H1 (cell line): ENCODE results near the gene ARHGEF4. TPM values are rescaled to one million over a fixed set of nuclear protein-coding genes. Genes with fewer than 3 reads are reported as not detected.

Experiments used
- CTCF ChIA-PET: fragments of 300-600 bp; sonication (Branson Sonifier 250); formaldehyde crosslinking; loops from one replicate; lab custom pipeline; 2021; ENCODE audit not compliant: partially characterized antibody; lab: Charles Lee
- POLR2A ChIA-PET: fragments of 300-600 bp; sonication (Branson Sonifier 250); formaldehyde crosslinking; loops from one replicate; lab custom pipeline; 2021; ENCODE audit warnings: inconsistent platforms; ENCODE audit not compliant: partially characterized antibody; lab: Charles Lee
- DNase-seq, 2 experiments: peaks; one replicate each; pipeline versions ENCODE4 v3.0.0 to v3.0.0-alpha.2; 2010 to 2022; ENCODE audit warnings: low spot score in 2 of 2, low read depth in 1 of 2, mixed read lengths in 1 of 2
- FAIRE-seq: peaks from 2 replicates; lab custom pipeline; 2011; peaks lifted over from hg19 to GRCh38; lab: Jason Lieb, UNC
- H2AFZ ChIP-seq: 2 replicates; pipeline ENCODE4 v1.8.1; 2012; ENCODE audit warnings: low read length, inconsistent platforms
- H2AK5ac ChIP-seq: 2 replicates; pipeline ENCODE4 v1.6.1; 2013; ENCODE audit warnings: low read depth, low read length
- H2BK120ac ChIP-seq: replicated peaks from 2 replicates; pipeline ENCODE3; 2013; ENCODE audit warnings: low read depth, low read length, inconsistent platforms
- H2BK12ac ChIP-seq: 2 replicates; pipeline ENCODE4 v1.6.1; 2013; ENCODE audit warnings: low read depth, low read length
- H2BK15ac ChIP-seq: 2 replicates; pipeline ENCODE4 v1.6.1; 2013; ENCODE audit warnings: low read length
- H2BK20ac ChIP-seq: 2 replicates; pipeline ENCODE4 v1.6.1; 2013; ENCODE audit warnings: low read length
- H2BK5ac ChIP-seq: 2 replicates; pipeline ENCODE4 v1.6.1; 2013; ENCODE audit warnings: low read depth, low read length
- H3K14ac ChIP-seq: 2 replicates; pipeline ENCODE4 v1.6.1; 2013; ENCODE audit warnings: inconsistent platforms; ENCODE audit not compliant: insufficient read length
- H3K18ac ChIP-seq: 2 replicates; pipeline ENCODE4 v1.6.1; 2013; ENCODE audit warnings: low read length; ENCODE audit errors: extremely low read depth
- H3K23ac ChIP-seq: 2 replicates; pipeline ENCODE4 v1.6.1; 2013; ENCODE audit warnings: inconsistent platforms; ENCODE audit not compliant: insufficient read length
- H3K23me2 ChIP-seq: 2 replicates; pipeline ENCODE4 v1.6.1; 2013; ENCODE audit warnings: low read depth, low read length
- H3K27ac ChIP-seq: 2 replicates; pipeline ENCODE4 v1.6.1; 2011; ENCODE audit warnings: low read depth, low read length, inconsistent platforms
- H3K27me3 ChIP-seq, 4 experiments: replicated peaks in 1 of 4; 1 replicate in 1 of 4; 2 replicates in 3 of 4; pipeline versions ENCODE4 v1.6.1 to v1.8.1; 2011 to 2013; ENCODE audit warnings: low read length in 3 of 4, mild to moderate bottlenecking in 3 of 4, inconsistent platforms in 2 of 4, mixed read lengths in 2 of 4, moderate library complexity in 1 of 4; ENCODE audit not compliant: control insufficient read depth in 3 of 4, insufficient read depth in 3 of 4; ENCODE audit errors: extremely low read depth in 1 of 4
- H3K36me3 ChIP-seq, 4 experiments: 2 replicates each; pipeline versions ENCODE4 v1.6.1 to v1.8.1; 2011 to 2013; ENCODE audit warnings: mild to moderate bottlenecking in 4 of 4, low read length in 3 of 4, moderate library complexity in 2 of 4, control low read depth in 1 of 4, inconsistent platforms in 1 of 4; ENCODE audit not compliant: insufficient read depth in 4 of 4, control insufficient read depth in 2 of 4
- H3K4ac ChIP-seq: replicated peaks from 2 replicates; pipeline ENCODE3; 2013; ENCODE audit warnings: low read length, low read depth, mixed read lengths, inconsistent platforms; ENCODE audit not compliant: insufficient read length
- H3K4me1 ChIP-seq, 4 experiments: replicated peaks in 1 of 4; 1 replicate in 1 of 4; 2 replicates in 3 of 4; pipeline versions ENCODE4 v1.6.1 to v1.8.1; 2011 to 2013; ENCODE audit warnings: low read length in 3 of 4, inconsistent platforms in 2 of 4, mixed read lengths in 1 of 4; ENCODE audit not compliant: insufficient read depth in 4 of 4, control insufficient read depth in 3 of 4
- H3K4me2 ChIP-seq, 2 experiments: 2 replicates each; pipeline versions ENCODE4 v1.6.1 to v1.8.1; 2011 to 2013; ENCODE audit warnings: low read depth in 2 of 2, low read length in 2 of 2, control low read depth in 1 of 2, inconsistent platforms in 1 of 2, mild to moderate bottlenecking in 1 of 2; ENCODE audit not compliant: insufficient read depth in 1 of 2
- H3K4me3 ChIP-seq, 4 experiments: fragments of 200-600, 300-600 bp in 1 of 4; sonication (generic), shearing (Covaris generic), sonication (Bioruptor Twin) in 1 of 4; 2 replicates each; pipeline versions ENCODE4 v1.5.1 to v1.8.1; 2011 to 2016; ENCODE audit warnings: low read length in 4 of 4, low read depth in 3 of 4, control low read depth in 2 of 4, inconsistent platforms in 2 of 4, mild to moderate bottlenecking in 2 of 4, mixed read lengths in 1 of 4, moderate library complexity in 1 of 4; ENCODE audit not compliant: insufficient read depth in 2 of 4; ENCODE audit errors: extremely low read depth in 1 of 4
- H3K56ac ChIP-seq: replicated peaks from 2 replicates; pipeline ENCODE3; 2013; ENCODE audit warnings: low read depth, mild to moderate bottlenecking, mixed read lengths, low read length, inconsistent platforms; ENCODE audit not compliant: insufficient read length
- H3K79me1 ChIP-seq: 2 replicates; pipeline ENCODE4 v1.6.1; 2013; ENCODE audit warnings: low read depth, low read length, control low read depth
- H3K79me2 ChIP-seq, 2 experiments: 2 replicates each; pipeline versions ENCODE4 v1.6.1 to v1.8.1; 2012 to 2013; ENCODE audit warnings: low read length in 2 of 2, mild to moderate bottlenecking in 2 of 2, inconsistent platforms in 1 of 2; ENCODE audit not compliant: insufficient read depth in 2 of 2, control insufficient read depth in 1 of 2
- H3K9ac ChIP-seq, 4 experiments: replicated peaks in 1 of 4; 1 replicate in 1 of 4; 2 replicates in 3 of 4; pipeline versions ENCODE4 v1.6.1 to v1.8.1; 2011 to 2013; ENCODE audit warnings: low read depth in 3 of 4, low read length in 3 of 4, control low read depth in 2 of 4, mild to moderate bottlenecking in 2 of 4, moderate library complexity in 2 of 4, inconsistent platforms in 1 of 4; ENCODE audit errors: extremely low read depth in 1 of 4
- H3K9me3 ChIP-seq, 2 experiments: 2 replicates each; pipeline versions ENCODE4 v1.6.1 to v1.8.1; 2012 to 2013; ENCODE audit warnings: mild to moderate bottlenecking in 2 of 2, moderate library complexity in 2 of 2, control low read depth in 1 of 2, inconsistent platforms in 1 of 2, low read depth in 1 of 2, low read length in 1 of 2, mixed read lengths in 1 of 2; ENCODE audit not compliant: insufficient read depth in 2 of 2
- H4K20me1 ChIP-seq, 2 experiments: replicated peaks in 1 of 2; 2 replicates each; pipeline versions ENCODE3 to v1.8.1; 2011 to 2013; ENCODE audit warnings: inconsistent platforms in 2 of 2, low read length in 2 of 2, mild to moderate bottlenecking in 1 of 2; ENCODE audit not compliant: insufficient read depth in 2 of 2, control insufficient read depth in 1 of 2
- H4K5ac ChIP-seq: 2 replicates; pipeline ENCODE4 v1.6.1; 2013; ENCODE audit warnings: low read length, low read depth, mixed read lengths, inconsistent platforms; ENCODE audit not compliant: insufficient read length
- H4K8ac ChIP-seq: 2 replicates; pipeline ENCODE4 v1.8.0; 2013; ENCODE audit warnings: mild to moderate bottlenecking, moderate library complexity, low read length, inconsistent platforms; ENCODE audit not compliant: insufficient read depth; ENCODE audit errors: extremely low read depth
- H4K91ac ChIP-seq: replicated peaks from 2 replicates; pipeline ENCODE3; 2013; ENCODE audit warnings: low read length, mixed read lengths, inconsistent platforms; ENCODE audit not compliant: insufficient read length
- BRCA1 ChIP-seq: IDR thresholded peaks from 2 replicates; pipeline ENCODE4 v1.6.1; 2012; ENCODE audit warnings: low read depth, low read length, improper control_type of control experiment
- CBX8 ChIP-seq: fragments of 300-800, 300-1000 bp; sonication (generic); IDR thresholded peaks from 2 replicates; pipeline ENCODE4 v1.7.1; 2016; ENCODE audit warnings: low read depth, low read length, borderline replicate concordance
- CHD2 ChIP-seq: IDR thresholded peaks from 2 replicates; pipeline ENCODE4 v1.6.1; 2012; ENCODE audit warnings: low read length, improper control_type of control experiment
- EGR1 ChIP-seq: IDR thresholded peaks from 2 replicates; pipeline ENCODE4 v1.6.1; 2011; ENCODE audit warnings: low read depth, low read length, borderline replicate concordance
- JUN ChIP-seq: IDR thresholded peaks from 2 replicates; pipeline ENCODE4 v1.6.1; 2011; ENCODE audit warnings: low read depth, mild to moderate bottlenecking, improper control_type of control experiment, low read length
- PHF8 ChIP-seq: fragments of 200-600 bp; sonication (generic); conservative IDR thresholded peaks from 2 replicates; pipeline ENCODE4 v1.7.1; 2012; ENCODE audit warnings: low read depth, mild to moderate bottlenecking, inconsistent platforms, low read length, moderate library complexity
- SIRT6 ChIP-seq: IDR thresholded peaks from one replicate; pipeline ENCODE4 v1.7.1; 2012; ENCODE audit warnings: low read length, inconsistent platforms
- SP4 ChIP-seq: IDR thresholded peaks from 2 replicates; pipeline ENCODE4 v1.6.1; 2012; ENCODE audit warnings: low read length, inconsistent platforms
- TAF7 ChIP-seq: optimal IDR thresholded peaks from 2 replicates; pipeline ENCODE3; 2011; ENCODE audit warnings: low read depth, mild to moderate bottlenecking, inconsistent platforms, low read length, moderate library complexity, borderline replicate concordance
- TBP ChIP-seq: IDR thresholded peaks from 2 replicates; pipeline ENCODE4 v1.6.1; 2011; ENCODE audit warnings: low read depth, low read length, improper control_type of control experiment
- TEAD4 ChIP-seq: IDR thresholded peaks from 2 replicates; pipeline ENCODE4 v1.6.1; 2012; ENCODE audit warnings: low read depth, low read length, inconsistent platforms, mixed read lengths
- WGBS, 2 experiments: shearing (Covaris generic) in 1 of 2; methylation state at CpG; one replicate each; pipeline versions ENCODE4 v1.1.6 to v1.1.7; 2013 to 2015; ENCODE audit warnings: low lambda C conversion rate in 2 of 2, mixed read lengths in 2 of 2, inconsistent platforms in 1 of 2, low coverage in 1 of 2, missing lambda C conversion rate in 1 of 2; ENCODE audit not compliant: insufficient replicate concordance in 2 of 2, insufficient coverage in 1 of 2, insufficient read length in 1 of 2; ENCODE audit errors: extremely low coverage in 1 of 2, missing lambda C conversion rate in 1 of 2; 5-methylcytosine and 5-hydroxymethylcytosine counted together
- polyA plus RNA-seq, 7 experiments: library from polyadenylated mRNA; depleted of rRNA in 3 of 7; stranded (reverse) in 5 of 7; unstranded in 2 of 7; fragments of >200 nt in 5 of 7; fragments of 200-250 nt in 2 of 7; gene quantifications; 1 replicate in 5 of 7; 2 replicates in 1 of 7; 4 replicates in 1 of 7; pipeline versions ENCODE4 v1.2.1 to v1.2.3, GENCODE V29; 2011 to 2013; ENCODE audit warnings: missing spikeins in 2 of 7, mixed read lengths in 2 of 7
- total RNA-seq: library from RNA; stranded (reverse); fragmentation: NEBNext Ultra II Directional; extraction: Animal tissue kit (Norgen Biotek cat#: 25700); gene quantifications from 2 replicates; pipeline ENCODE4 v1.2.1, GENCODE V29; 2021
- TF ChIP-seq, protein P1 (sequence below): IDR thresholded peaks from 2 replicates; pipeline ENCODE4 v1.6.1; 2011; ENCODE audit warnings: low read length, improper control_type of control experiment

Gene ARHGEF4
- total and polyA plus RNA-seq, 2 of the 8 experiments (the other 6 are each of a cell fraction or from before 2014, with no cell fraction given), result 10.6 to 14.6 TPM

DNA sequence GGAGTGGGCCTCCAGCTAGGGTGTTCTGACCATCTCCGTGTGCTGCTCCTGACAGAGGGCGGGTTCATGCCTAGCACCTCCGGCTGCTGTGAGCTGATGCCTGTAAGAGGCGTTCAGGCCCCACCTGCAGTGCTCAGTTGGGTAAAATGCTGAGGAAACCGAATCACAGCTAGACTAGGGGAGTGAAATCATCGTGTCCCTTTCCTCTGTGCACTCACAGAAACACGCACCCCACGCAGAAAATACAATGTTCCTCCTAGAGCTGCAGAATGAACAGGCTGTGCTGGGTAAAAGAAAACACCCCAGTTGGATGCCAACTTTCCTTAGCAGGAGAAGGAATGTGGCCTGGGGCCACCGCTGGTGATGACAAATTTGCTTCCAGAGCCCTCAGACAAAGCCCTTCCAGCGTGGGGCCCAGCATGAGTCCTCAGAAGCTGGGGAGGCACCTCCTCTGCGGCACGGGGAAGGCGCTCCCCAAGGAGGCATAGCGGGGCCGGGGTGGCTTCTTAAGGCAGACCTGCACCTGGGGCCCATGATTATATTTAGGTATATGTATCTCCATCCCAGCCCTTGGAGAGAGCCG, 16.3 kb upstream of the ARHGEF4 start:
- FAIRE-seq, result no peak
- TF ChIP-seq EGR1, result no peak
- TF ChIP-seq SP4, result no peak
- TF ChIP-seq BRCA1, result no peak
- TF ChIP-seq TBP, result no peak
- TF ChIP-seq, protein P1, sequence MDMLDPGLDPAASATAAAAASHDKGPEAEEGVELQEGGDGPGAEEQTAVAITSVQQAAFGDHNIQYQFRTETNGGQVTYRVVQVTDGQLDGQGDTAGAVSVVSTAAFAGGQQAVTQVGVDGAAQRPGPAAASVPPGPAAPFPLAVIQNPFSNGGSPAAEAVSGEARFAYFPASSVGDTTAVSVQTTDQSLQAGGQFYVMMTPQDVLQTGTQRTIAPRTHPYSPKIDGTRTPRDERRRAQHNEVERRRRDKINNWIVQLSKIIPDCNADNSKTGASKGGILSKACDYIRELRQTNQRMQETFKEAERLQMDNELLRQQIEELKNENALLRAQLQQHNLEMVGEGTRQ, result no peak
- no peak for TF ChIP-seq JUN
- no peak for TF ChIP-seq CHD2
- TF ChIP-seq TEAD4, result no peak
- no peak for TF ChIP-seq PHF8
- no peak for TF ChIP-seq CBX8
- TF ChIP-seq SIRT6, result no peak
- no peak for TF ChIP-seq TAF7

More for the DNA sequence above, 16.3 kb upstream of the ARHGEF4 start:
- H3K9me3 ChIP-seq, result no peaks in the 10 kb centered on the region
- H3K23me2 ChIP-seq, result no peaks in the 10 kb centered on the region; the same call in 1 of the 2 replicates
- H3K18ac ChIP-seq, result peak overlapping the region; percentile 98
- H4K20me1 ChIP-seq, result no peaks in the 10 kb centered on the region
- H3K79me2 ChIP-seq, result no peaks in the 10 kb centered on the region
- DNase-seq, result peak in 1 of 2 experiments; percentile 48
- peaks cover 0 to 18% (median 13%) of the 10 kb centered on the region in 4 experiments; a peak in 6 of 7 replicates for H3K4me1 ChIP-seq
- no peak overlapping the region; a peak in 1 of 7 replicates for H3K9ac ChIP-seq
- no peak overlapping the region for H3K4ac ChIP-seq
- H2BK120ac ChIP-seq, result no peak overlapping the region
- no peak overlapping the region for H3K56ac ChIP-seq
- no peak overlapping the region for H2AK5ac ChIP-seq
- peak overlapping the region; percentile 46 to 57; a peak in 3 of 4 replicates for H3K4me2 ChIP-seq
- H2BK5ac ChIP-seq, result peak overlapping the region; percentile 91; the same call in 1 of the 2 replicates
- H3K4me3 ChIP-seq, result peak overlapping the region in 1 of 4 experiments; percentile 4; a peak in 1 of 8 replicates
- no peak overlapping the region for H3K27ac ChIP-seq
- H4K8ac ChIP-seq, result no peak overlapping the region; the same call in 1 of the 2 replicates
- ChIA-PET POLR2A (interaction anchor here (1.6 kb wide), 1 partner anchor 22 kb away, joined by 3 read pairs; no protein-coding TSS in a partner anchor), CTCF (interaction anchor here (1.0 to 6.0 kb wide), 17 partner anchors 9 to 144 kb away, joined by 3 to 58 read pairs (median 5); no protein-coding TSS in a partner anchor)
- no peak overlapping the region for H3K14ac ChIP-seq
- WGBS, 2 experiments, result 45% methylated on average over 15 of the region's 16 CpGs; no CpG with 5 or more reads in 1 of the 2 experiments
- 0 out of 2 replicates have a peak overlapping the region, but pooled peaks have one; percentile 55 for H2BK20ac ChIP-seq
- H3K36me3 ChIP-seq, result no peaks in the 10 kb centered on the region
- no peaks in the 10 kb centered on the region for H3K27me3 ChIP-seq
- H3K79me1 ChIP-seq, result no peaks in the 10 kb centered on the region
- H4K91ac ChIP-seq, result peak overlapping the region; percentile 97
- peak overlapping the region; percentile 89; the same call in 1 of the 2 replicates for H2BK12ac ChIP-seq
- peak overlapping the region; percentile 97; the same call in 1 of the 2 replicates for H2BK15ac ChIP-seq
- H2AFZ ChIP-seq, result peak overlapping the region; percentile 96
- peak overlapping the region; percentile 15 for H4K5ac ChIP-seq
- no peak overlapping the region for H3K23ac ChIP-seq
